DOHH2 (cell line): Measurements from ENCODE around the gene TCERG1L.
"Not testable (repeated sequence)": the region's sequence is repeated elsewhere in the genome, so short reads cannot be mapped to it uniquely, and the experiment has no call there.

ENCODE experiments used
- H3F3A ChIP-seq: fragments of 200-600 bp; sonication (generic), shearing (Covaris generic); 2 replicates; pipeline ENCODE4 v1.6.0; 2016; ENCODE audit warnings: antibody characterized with exemption, mild to moderate bottlenecking; ENCODE audit not compliant: control insufficient read depth, insufficient read depth
- H3K27ac ChIP-seq: fragments of 200-600 bp; sonication (generic); 2 replicates; pipeline ENCODE4 v1.5.1; 2014; ENCODE audit warnings: low read depth, mild to moderate bottlenecking, low read length, moderate library complexity
- H3K27me3 ChIP-seq: fragments of 200-600 bp; sonication (generic); 2 replicates; pipeline ENCODE4 v1.6.1; 2014; ENCODE audit warnings: mild to moderate bottlenecking, low read length, mixed read lengths; ENCODE audit not compliant: control insufficient read depth
- H3K36me3 ChIP-seq: fragments of 200-600 bp; sonication (generic); 2 replicates; pipeline ENCODE4 v1.6.1; 2014; ENCODE audit warnings: mild to moderate bottlenecking, low read length, moderate library complexity, mixed read lengths; ENCODE audit not compliant: control insufficient read depth
- H3K4me1 ChIP-seq: fragments of 200-600 bp; sonication (generic); 2 replicates; pipeline ENCODE4 v1.6.1; 2014; ENCODE audit warnings: mild to moderate bottlenecking, low read length, mixed read lengths; ENCODE audit not compliant: control insufficient read depth
- H3K4me2 ChIP-seq: fragments of 200-600 bp; sonication (generic); 2 replicates; pipeline ENCODE4 v1.6.0; 2014; ENCODE audit warnings: mild to moderate bottlenecking, low read length, moderate library complexity
- H3K4me3 ChIP-seq: fragments of 200-600 bp; sonication (generic); 2 replicates; pipeline ENCODE4 v1.5.1; 2014; ENCODE audit warnings: mild to moderate bottlenecking, low read length, mixed read lengths
- H3K79me2 ChIP-seq: fragments of 200-600 bp; sonication (generic); 2 replicates; pipeline ENCODE4 v1.6.1; 2014; ENCODE audit warnings: mild to moderate bottlenecking, low read length, mixed read lengths; ENCODE audit not compliant: control insufficient read depth
- H3K9me2 ChIP-seq: fragments of 200-600 bp; sonication (generic); replicated peaks from 2 replicates; pipeline ENCODE4 v1.6.1; 2014; ENCODE audit warnings: mild to moderate bottlenecking, low read length, mixed read lengths; ENCODE audit not compliant: control insufficient read depth
- H3K9me3 ChIP-seq: fragments of 200-600 bp; sonication (generic); 2 replicates; pipeline ENCODE4 v1.6.1; 2014; ENCODE audit warnings: antibody characterized with exemption, low read length, mixed read lengths; ENCODE audit not compliant: control insufficient read depth, insufficient read depth
- H4K20me1 ChIP-seq: fragments of 200-600 bp; sonication (generic); 2 replicates; pipeline ENCODE4 v1.6.0; 2014; ENCODE audit warnings: low read depth, mild to moderate bottlenecking, antibody characterized with exemption, low read length, moderate library complexity; ENCODE audit not compliant: control insufficient read depth, insufficient read depth
- EZH2phosphoT487 ChIP-seq: fragments of 200-600 bp; sonication (generic); IDR thresholded peaks from 2 replicates; pipeline ENCODE4 v1.6.1; 2017; ENCODE audit warnings: borderline replicate concordance, mild to moderate bottlenecking, antibody characterized with exemption, low read length, moderate library complexity, mixed read lengths
- TF ChIP-seq, protein P1 (sequence below): fragments of 200-600 bp; sonication (generic); IDR thresholded peaks from one replicate; pipeline ENCODE4 v1.5.1; 2014; ENCODE audit warnings: antibody characterized with exemption, mild to moderate bottlenecking, low read depth, low read length; ENCODE audit not compliant: poor library complexity, severe bottlenecking

TCERG1L gene

DNA sequence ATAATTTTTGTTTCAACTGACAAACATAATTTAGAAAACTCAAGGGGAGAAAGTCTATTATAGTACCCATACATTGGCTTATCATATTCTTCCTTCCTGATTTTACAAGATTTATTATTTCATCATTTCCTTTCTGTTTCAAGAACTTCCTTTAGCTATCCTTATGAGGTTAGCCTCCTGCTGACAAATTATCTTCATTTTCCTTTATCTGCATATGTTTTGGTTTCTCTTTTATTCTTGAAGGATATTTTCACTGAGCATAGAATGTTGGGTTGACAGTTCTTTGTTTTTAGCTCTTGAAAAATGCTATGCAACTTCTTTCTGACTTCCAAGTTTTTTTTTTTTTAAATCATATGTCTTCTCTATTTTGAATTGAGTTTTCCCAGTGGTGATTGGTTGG is 21.3 kb upstream of the TCERG1L start:
- Histone ChIP-seq H3K27me3 (no peaks in the 10 kb centered on the region), H3K79me2 (no peaks in the 10 kb centered on the region), H4K20me1 (no peaks in the 10 kb centered on the region), H3K27ac (no peak overlapping the region), H3K4me1 (no peaks in the 10 kb centered on the region), H3K36me3 (no peaks in the 10 kb centered on the region), H3K9me2 (no peaks in the 10 kb centered on the region), H3K9me3 (no peaks in the 10 kb centered on the region), H3K4me3 (no peak overlapping the region), H3K4me2 (no peak overlapping the region), H3F3A (no peaks in the 10 kb centered on the region)
- TF ChIP-seq EZH2phosphoT487: no peak
- TF ChIP-seq, protein P1, sequence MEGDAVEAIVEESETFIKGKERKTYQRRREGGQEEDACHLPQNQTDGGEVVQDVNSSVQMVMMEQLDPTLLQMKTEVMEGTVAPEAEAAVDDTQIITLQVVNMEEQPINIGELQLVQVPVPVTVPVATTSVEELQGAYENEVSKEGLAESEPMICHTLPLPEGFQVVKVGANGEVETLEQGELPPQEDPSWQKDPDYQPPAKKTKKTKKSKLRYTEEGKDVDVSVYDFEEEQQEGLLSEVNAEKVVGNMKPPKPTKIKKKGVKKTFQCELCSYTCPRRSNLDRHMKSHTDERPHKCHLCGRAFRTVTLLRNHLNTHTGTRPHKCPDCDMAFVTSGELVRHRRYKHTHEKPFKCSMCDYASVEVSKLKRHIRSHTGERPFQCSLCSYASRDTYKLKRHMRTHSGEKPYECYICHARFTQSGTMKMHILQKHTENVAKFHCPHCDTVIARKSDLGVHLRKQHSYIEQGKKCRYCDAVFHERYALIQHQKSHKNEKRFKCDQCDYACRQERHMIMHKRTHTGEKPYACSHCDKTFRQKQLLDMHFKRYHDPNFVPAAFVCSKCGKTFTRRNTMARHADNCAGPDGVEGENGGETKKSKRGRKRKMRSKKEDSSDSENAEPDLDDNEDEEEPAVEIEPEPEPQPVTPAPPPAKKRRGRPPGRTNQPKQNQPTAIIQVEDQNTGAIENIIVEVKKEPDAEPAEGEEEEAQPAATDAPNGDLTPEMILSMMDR: no peak

DNA sequence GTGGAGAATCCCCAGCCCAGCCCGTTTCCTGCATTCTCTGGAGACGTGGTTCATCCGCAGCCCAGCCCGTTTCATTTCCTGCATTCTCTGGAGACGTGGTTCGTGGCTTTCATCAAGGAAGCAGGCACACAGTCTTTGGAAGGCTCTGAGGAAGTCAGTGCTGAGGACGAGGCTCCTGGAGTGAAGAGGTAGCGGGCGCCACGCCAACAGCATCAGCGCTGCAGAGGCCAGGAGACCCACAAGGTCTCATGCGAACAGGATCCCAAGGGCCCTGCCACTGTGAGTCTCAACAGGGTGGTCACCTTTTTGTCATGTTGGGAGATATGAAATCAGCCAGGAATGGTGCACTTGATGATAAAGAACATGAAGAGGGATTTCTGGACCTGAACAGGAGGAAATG is 12.4 kb upstream of the TCERG1L start:
- Histone ChIP-seq H3K27ac (no peak overlapping the region), H3K9me3 (no peaks in the 10 kb centered on the region), H3K4me3 (no peak overlapping the region), H3K79me2 (no peaks in the 10 kb centered on the region), H3K36me3 (no peaks in the 10 kb centered on the region), H3K27me3 (no peaks in the 10 kb centered on the region), H3K4me1 (no peaks in the 10 kb centered on the region), H3F3A (no peaks in the 10 kb centered on the region), H3K9me2 (no peaks in the 10 kb centered on the region), H4K20me1 (no peaks in the 10 kb centered on the region), H3K4me2 (no peak overlapping the region)
- TF ChIP-seq EZH2phosphoT487: no peak
- TF ChIP-seq, protein P1: no peak

DNA sequence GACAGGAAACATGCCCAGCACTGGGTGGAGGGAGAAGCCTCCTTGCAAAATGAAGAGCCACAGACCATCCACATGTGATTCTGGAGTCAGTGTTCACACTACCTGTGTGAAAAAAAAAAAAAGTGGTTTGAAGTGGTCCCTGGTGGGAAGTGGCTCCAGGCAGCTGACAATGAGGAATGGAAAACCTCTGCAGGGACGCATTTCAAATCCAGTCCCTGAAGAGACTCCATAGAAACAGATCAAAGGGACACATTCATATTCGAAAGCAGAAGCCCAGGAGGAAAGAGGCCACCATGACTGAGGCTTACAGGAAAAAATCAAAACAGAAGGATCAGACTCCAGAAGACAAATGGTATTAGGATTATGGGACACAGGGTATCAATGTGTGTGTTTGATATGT is 11.5 kb upstream of the TCERG1L start:
- Histone ChIP-seq H3K79me2 (no peaks in the 10 kb centered on the region), H3K4me1 (no peaks in the 10 kb centered on the region), H3K27me3 (no peaks in the 10 kb centered on the region), H3K9me3 (no peaks in the 10 kb centered on the region), H3K4me3 (no peak overlapping the region), H4K20me1 (no peaks in the 10 kb centered on the region), H3K27ac (no peak overlapping the region), H3F3A (no peaks in the 10 kb centered on the region), H3K36me3 (no peaks in the 10 kb centered on the region), H3K4me2 (no peak overlapping the region), H3K9me2 (no peaks in the 10 kb centered on the region)
- TF ChIP-seq EZH2phosphoT487: no peak
- TF ChIP-seq, protein P1: no peak

GRCh38 chr10:131322575-131322974 is 11.1 kb upstream of the TCERG1L start:
- not testable (repeated sequence) for H3K79me2 ChIP-seq, H3F3A ChIP-seq, H3K9me3 ChIP-seq, H3K4me3 ChIP-seq, H3K27me3 ChIP-seq, H4K20me1 ChIP-seq, H3K36me3 ChIP-seq, H3K4me2 ChIP-seq, H3K27ac ChIP-seq, H3K9me2 ChIP-seq, H3K4me1 ChIP-seq
